Measurements from ENCODE around the gene RIT1.
"Not testable (repeated sequence)": the region's sequence is repeated elsewhere in the genome, so short reads cannot be mapped to it uniquely, and the experiment has no call there.

RIT1 gene

DNA sequence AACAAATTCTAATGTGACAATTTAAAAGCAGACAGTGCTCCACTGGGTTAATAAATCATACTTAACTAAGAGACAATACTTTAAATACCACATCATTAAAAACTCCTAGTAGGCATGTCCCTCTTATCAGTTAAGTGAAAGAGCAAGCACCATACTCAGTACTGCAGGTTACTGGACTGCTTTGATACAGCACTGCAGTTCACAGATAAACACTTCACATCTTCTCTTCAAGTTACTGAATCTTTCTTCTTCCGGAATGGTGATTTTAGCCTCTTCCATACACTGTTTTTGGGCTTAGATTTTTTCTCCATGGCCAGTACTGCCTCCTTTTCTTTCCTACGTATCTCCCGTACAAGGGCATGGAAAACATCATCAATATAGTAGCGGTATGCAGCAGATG lies 11.0 kb downstream of the RIT1 start:
- Histone ChIP-seq H3K36me3 (ENCODE audit: control insufficient read depth, insufficient read depth, low read length) (peaks cover 35% of the 10 kb centered on the region), H3K9me3 (ENCODE audit: control insufficient read depth, insufficient read depth, low read length) (no peaks in the 10 kb centered on the region), H3K27me3 (ENCODE audit: control insufficient read depth, insufficient read depth, low read length) (no peaks in the 10 kb centered on the region), H3K4me1 (ENCODE audit: control insufficient read depth, insufficient read depth, low read length) (no peaks in the 10 kb centered on the region), H3K9ac (ENCODE audit: low read depth, low read length) (no peak overlapping the region), H3K4me3 (ENCODE audit: low read depth, low read length) (no peak overlapping the region)

DNA sequence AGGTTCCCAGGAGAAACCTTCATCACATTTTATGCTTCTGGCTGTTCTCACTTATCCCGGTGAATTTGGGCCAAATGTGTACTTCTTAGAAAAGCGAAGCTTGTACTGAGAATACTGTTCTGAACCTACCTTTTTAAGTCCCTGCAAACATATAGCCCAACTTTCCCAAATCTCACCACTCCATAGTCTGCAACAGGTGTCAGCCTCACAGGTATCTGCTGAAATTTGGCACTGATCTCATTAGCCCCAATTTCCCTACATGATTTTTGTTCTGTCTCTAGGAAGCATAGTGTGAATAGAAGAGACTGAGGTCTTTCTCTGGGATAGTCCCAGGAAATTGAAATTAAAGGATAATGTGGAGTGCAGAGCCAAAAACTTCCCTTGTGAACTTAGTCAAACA lies 11.5 kb downstream of the RIT1 start:
- H3K4me1 ChIP-seq (ENCODE audit: control insufficient read depth, insufficient read depth, low read length), result no peaks in the 10 kb centered on the region
- H3K9ac ChIP-seq (ENCODE audit: low read depth, low read length), result no peak overlapping the region
- H3K36me3 ChIP-seq (ENCODE audit: control insufficient read depth, insufficient read depth, low read length), result peaks cover 32% of the 10 kb centered on the region
- no peaks in the 10 kb centered on the region for H3K27me3 ChIP-seq (ENCODE audit: control insufficient read depth, insufficient read depth, low read length)
- no peak overlapping the region for H3K4me3 ChIP-seq (ENCODE audit: low read depth, low read length)
- no peaks in the 10 kb centered on the region for H3K9me3 ChIP-seq (ENCODE audit: control insufficient read depth, insufficient read depth, low read length)

DNA sequence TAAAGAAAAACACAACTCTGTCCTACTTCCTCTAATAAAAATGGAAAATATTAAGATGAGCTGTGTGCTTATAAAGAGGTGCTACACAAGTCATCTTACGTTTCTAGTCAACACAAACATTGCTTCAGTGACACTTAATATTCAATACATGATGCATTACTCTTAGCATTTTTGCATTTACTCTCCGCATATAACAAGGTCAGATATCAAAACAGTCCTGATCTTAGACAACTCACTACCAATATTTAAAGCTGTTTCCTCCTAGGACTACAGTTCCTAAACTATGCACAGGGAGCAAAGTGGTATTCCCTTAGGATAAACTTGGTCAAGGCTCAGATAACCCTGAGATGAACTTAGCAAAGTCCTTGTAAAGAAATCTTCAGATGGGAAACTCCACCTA lies 12.3 kb downstream of the RIT1 start:
- no peaks in the 10 kb centered on the region for H3K4me1 ChIP-seq (ENCODE audit: control insufficient read depth, insufficient read depth, low read length)
- no peaks in the 10 kb centered on the region for H3K27me3 ChIP-seq (ENCODE audit: control insufficient read depth, insufficient read depth, low read length)
- no peak overlapping the region for H3K4me3 ChIP-seq (ENCODE audit: low read depth, low read length)
- H3K9me3 ChIP-seq (ENCODE audit: control insufficient read depth, insufficient read depth, low read length), result no peaks in the 10 kb centered on the region
- H3K36me3 ChIP-seq (ENCODE audit: control insufficient read depth, insufficient read depth, low read length), result peaks cover 24% of the 10 kb centered on the region
- H3K9ac ChIP-seq (ENCODE audit: low read depth, low read length), result no peak overlapping the region

DNA sequence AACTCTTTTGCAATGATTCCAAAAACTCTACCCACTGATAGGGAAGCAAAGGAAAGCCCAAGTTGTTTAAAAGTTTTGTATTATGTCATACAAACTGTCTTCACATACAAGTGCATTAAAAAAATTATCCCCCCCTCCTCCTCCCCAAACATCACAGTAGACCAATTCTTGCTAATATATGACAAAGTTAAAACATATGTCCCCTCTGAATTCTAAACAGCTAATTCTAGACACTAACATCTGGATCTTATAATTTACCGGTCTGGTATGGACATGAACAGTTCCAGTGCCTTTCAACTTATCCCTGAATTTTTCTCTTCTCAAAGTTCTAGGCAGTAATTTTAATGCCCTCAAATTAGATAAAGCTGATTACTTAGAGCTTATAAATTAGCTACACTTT lies 13.4 kb downstream of the RIT1 start:
- Histone ChIP-seq H3K9ac (ENCODE audit: low read depth, low read length) (no peak overlapping the region), H3K36me3 (ENCODE audit: control insufficient read depth, insufficient read depth, low read length) (peaks cover 22% of the 10 kb centered on the region), H3K4me1 (ENCODE audit: control insufficient read depth, insufficient read depth, low read length) (no peaks in the 10 kb centered on the region), H3K27me3 (ENCODE audit: control insufficient read depth, insufficient read depth, low read length) (no peaks in the 10 kb centered on the region), H3K4me3 (ENCODE audit: low read depth, low read length) (no peak overlapping the region), H3K9me3 (ENCODE audit: control insufficient read depth, insufficient read depth, low read length) (no peaks in the 10 kb centered on the region)

DNA sequence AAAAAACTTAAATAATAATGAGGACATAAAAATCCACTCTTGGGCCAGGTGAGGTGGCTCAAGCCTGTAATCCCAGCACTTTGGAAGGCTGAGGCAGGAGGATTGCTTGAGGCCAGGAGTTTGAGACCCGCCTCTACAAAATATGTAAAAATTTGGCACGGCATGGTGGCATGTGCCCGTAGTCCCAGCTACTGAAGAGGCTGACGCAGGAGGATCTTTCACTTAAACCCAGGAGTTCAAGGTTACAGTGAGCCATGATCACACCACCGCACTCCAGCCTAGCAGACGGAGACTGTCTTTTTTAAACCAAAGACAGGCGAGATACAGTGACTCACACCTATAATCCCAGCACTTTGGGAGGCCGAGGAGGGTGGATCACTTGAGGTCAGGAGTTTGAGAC lies 14.7 kb downstream of the RIT1 start:
- H3K27me3 ChIP-seq (ENCODE audit: control insufficient read depth, insufficient read depth, low read length); H3K4me3 ChIP-seq (ENCODE audit: low read depth, low read length); H3K9me3 ChIP-seq (ENCODE audit: control insufficient read depth, insufficient read depth, low read length); H3K4me1 ChIP-seq (ENCODE audit: control insufficient read depth, insufficient read depth, low read length); H3K9ac ChIP-seq (ENCODE audit: low read depth, low read length): not testable (repeated sequence)
- H3K36me3 ChIP-seq (ENCODE audit: control insufficient read depth, insufficient read depth, low read length), result peaks cover 21% of the 10 kb centered on the region

DNA sequence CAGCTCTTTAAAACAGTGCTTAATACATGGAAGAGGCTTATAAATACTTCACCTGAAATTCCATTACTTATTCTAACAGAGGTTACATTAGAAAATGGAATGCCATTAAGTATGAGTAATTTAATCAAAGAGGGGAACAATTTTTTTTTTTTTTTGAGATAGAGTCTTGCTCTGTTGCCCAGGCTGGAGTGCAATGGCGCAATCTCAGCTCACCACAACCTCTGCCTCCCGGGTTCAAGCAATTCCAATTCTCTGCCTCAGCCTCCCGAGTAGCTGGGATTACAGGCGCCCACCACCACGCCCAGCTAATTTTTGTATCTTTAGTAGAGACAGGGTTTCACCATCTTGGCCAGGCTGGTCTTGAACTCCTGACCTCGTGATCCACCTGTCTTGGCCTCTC lies 15.5 kb downstream of the RIT1 start:
- H3K27me3 ChIP-seq (ENCODE audit: control insufficient read depth, insufficient read depth, low read length); H3K9ac ChIP-seq (ENCODE audit: low read depth, low read length); H3K4me3 ChIP-seq (ENCODE audit: low read depth, low read length); H3K4me1 ChIP-seq (ENCODE audit: control insufficient read depth, insufficient read depth, low read length); H3K9me3 ChIP-seq (ENCODE audit: control insufficient read depth, insufficient read depth, low read length): not testable (repeated sequence)
- H3K36me3 ChIP-seq (ENCODE audit: control insufficient read depth, insufficient read depth, low read length), result peaks cover 16% of the 10 kb centered on the region

DNA sequence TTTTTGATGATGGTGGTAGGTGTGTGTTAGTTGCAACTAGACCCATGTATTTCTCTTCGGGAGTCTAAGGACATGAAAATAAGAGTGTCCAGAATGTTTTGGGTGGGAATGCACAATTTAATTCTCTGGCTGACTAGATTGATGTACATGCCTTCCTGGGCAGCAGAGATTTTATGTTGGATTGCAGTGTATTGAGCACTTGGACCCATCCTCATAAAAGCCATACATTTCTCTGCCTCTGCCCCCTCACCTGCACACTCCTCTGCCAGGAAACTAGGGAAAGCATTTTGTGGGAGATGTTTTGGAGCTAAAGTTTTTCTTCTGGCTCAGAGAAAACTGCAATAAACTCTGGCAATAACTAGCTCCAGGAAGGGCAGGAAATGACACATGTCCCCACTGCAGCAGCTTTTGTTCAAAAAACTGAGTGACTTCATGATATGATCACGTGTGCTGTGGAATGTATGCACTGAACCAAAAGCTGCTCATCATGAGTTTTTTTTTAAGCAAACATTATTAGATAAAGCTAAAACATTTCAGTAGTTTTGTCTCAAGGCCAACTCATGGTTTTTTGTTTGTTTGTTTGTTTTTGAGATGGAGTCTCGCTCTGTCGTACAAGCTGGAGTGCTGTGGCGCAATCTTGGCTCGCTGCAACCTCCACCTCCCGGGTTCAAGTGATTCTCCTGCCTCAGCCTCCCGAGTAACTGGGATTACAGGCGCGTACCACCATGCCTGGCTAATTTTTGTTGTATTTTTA lies 17.6 kb downstream of the RIT1 start:
- Histone ChIP-seq H3K9ac (ENCODE audit: low read depth, low read length) (no peak overlapping the region), H3K27me3 (ENCODE audit: control insufficient read depth, insufficient read depth, low read length) (no peaks in the 10 kb centered on the region), H3K4me1 (ENCODE audit: control insufficient read depth, insufficient read depth, low read length) (no peaks in the 10 kb centered on the region), H3K36me3 (ENCODE audit: control insufficient read depth, insufficient read depth, low read length) (peaks cover 1% of the 10 kb centered on the region), H3K9me3 (ENCODE audit: control insufficient read depth, insufficient read depth, low read length) (no peaks in the 10 kb centered on the region), H3K4me3 (ENCODE audit: low read depth, low read length) (no peak overlapping the region)

DNA sequence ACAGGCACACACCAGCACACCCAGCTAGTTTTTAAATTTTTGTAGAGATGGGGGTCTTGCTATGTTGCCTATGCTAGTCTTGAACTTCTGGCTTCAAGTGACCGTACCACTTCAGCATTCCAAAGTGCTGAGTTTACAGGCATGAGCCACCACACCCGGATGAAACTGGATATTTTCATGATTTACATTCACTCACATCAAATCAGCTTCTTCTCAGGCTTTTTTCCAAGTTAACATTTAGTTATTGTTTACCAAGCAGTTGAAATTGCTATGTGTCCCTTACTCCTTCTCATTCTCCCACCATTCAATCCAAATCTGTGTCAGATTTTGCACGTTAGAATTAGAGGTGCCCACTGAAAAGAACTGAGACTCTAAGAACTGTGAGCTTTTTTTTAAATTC lies 18.4 kb downstream of the RIT1 start:
- no peaks in the 10 kb centered on the region for H3K4me1 ChIP-seq (ENCODE audit: control insufficient read depth, insufficient read depth, low read length)
- H3K27me3 ChIP-seq (ENCODE audit: control insufficient read depth, insufficient read depth, low read length), result no peaks in the 10 kb centered on the region
- no peak overlapping the region for H3K4me3 ChIP-seq (ENCODE audit: low read depth, low read length)
- no peak overlapping the region for H3K9ac ChIP-seq (ENCODE audit: low read depth, low read length)
- H3K36me3 ChIP-seq (ENCODE audit: control insufficient read depth, insufficient read depth, low read length), result no peaks in the 10 kb centered on the region
- H3K9me3 ChIP-seq (ENCODE audit: control insufficient read depth, insufficient read depth, low read length), result no peaks in the 10 kb centered on the region

DNA sequence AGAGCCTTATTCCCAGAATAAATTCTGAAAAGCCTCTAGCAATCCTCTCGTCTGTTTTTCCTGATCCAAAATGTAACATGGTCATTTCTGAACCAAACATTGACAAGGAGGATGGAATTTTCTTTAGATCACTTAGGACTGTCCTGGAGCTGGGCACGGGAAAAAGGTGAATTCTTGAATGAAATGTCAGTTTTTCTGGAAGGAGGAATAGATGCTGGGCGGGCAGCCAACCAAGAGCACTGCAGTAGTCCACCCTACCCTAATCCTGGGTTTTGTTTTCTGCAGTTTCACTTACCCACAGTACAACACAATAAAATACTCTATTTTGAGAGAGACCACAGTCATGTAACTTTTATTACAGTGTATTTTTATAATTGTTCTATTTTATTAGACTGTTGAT lies 20.9 kb downstream of the RIT1 start:
- no peaks in the 10 kb centered on the region for H3K36me3 ChIP-seq (ENCODE audit: control insufficient read depth, insufficient read depth, low read length)

DNA sequence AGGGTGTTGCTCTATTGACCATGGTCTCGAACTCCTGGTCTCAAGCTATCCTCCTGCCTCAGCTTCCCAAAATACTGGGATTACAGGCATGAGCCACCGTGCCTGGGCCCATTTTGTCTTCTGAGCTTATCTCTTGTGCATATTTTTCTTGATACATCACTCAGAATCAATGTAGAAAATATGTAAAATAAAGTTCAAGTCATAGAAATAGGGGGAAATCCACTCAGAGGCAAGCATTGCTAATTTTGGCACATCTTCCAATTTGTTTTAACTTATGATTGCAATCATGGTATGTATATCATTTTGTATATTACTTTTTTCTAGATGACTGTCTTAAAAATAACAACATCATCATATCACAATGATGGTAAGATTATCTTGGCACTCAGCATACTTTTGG lies 21.6 kb downstream of the RIT1 start:
- H3K9ac ChIP-seq (ENCODE audit: low read depth, low read length), result no peak overlapping the region
- H3K27me3 ChIP-seq (ENCODE audit: control insufficient read depth, insufficient read depth, low read length), result no peaks in the 10 kb centered on the region
- H3K4me3 ChIP-seq (ENCODE audit: low read depth, low read length), result no peak overlapping the region

More for the DNA sequence above, 20.9 kb downstream of the RIT1 start:
- Histone ChIP-seq H3K4me1 (ENCODE audit: control insufficient read depth, insufficient read depth, low read length) (no peaks in the 10 kb centered on the region), H3K27me3 (ENCODE audit: control insufficient read depth, insufficient read depth, low read length) (no peaks in the 10 kb centered on the region), H3K4me3 (ENCODE audit: low read depth, low read length) (no peak overlapping the region), H3K9ac (ENCODE audit: low read depth, low read length) (no peak overlapping the region), H3K9me3 (ENCODE audit: control insufficient read depth, insufficient read depth, low read length) (no peaks in the 10 kb centered on the region)

DNA sequence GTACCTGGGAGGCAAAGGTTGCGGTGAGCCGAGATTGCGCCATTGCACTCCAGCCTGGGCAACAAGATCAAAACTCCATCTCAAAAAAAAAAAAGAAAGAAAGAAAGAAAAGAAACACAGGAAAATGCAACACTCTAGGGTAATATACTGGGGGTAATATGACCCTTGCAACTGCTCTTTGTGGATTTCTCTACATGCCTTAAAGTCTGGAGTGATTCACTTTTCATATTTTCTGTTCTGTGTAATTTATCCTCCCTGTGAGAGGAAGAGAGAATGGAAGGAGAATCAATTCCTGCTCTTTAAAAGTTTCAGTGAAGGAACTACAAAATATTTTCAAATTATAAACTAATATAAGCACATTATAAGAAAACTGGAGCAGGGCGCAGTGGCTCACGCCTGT lies 22.7 kb downstream of the RIT1 start:
- Histone ChIP-seq H3K4me1 (ENCODE audit: control insufficient read depth, insufficient read depth, low read length) (peaks cover 2% of the 10 kb centered on the region), H3K36me3 (ENCODE audit: control insufficient read depth, insufficient read depth, low read length) (no peaks in the 10 kb centered on the region), H3K27me3 (ENCODE audit: control insufficient read depth, insufficient read depth, low read length) (no peaks in the 10 kb centered on the region), H3K9me3 (ENCODE audit: control insufficient read depth, insufficient read depth, low read length) (no peaks in the 10 kb centered on the region), H3K9ac (ENCODE audit: low read depth, low read length) (no peak overlapping the region), H3K4me3 (ENCODE audit: low read depth, low read length) (no peak overlapping the region)

More for the DNA sequence above, 21.6 kb downstream of the RIT1 start:
- no peaks in the 10 kb centered on the region for H3K4me1 ChIP-seq (ENCODE audit: control insufficient read depth, insufficient read depth, low read length)
- no peaks in the 10 kb centered on the region for H3K36me3 ChIP-seq (ENCODE audit: control insufficient read depth, insufficient read depth, low read length)
- no peaks in the 10 kb centered on the region for H3K9me3 ChIP-seq (ENCODE audit: control insufficient read depth, insufficient read depth, low read length)

DNA sequence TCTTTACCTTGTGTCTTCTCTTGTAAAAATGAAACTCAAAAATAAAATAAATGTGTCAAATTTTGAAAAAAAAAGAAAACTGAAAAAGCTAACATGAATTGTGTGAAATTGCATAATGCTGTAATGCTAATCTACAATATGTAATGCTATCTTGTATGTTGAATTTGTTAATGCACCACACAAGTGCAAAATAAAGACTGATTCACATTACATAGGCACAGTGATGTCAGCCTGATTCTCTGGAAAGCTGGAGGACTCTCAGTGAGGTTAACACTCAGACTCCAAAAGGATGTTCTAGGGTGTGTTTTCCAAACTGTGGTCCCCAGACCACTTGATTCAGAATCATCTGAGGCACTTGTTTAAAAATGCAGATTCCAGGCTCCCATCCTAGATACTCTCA lies 26.2 kb downstream of the RIT1 start:
- Histone ChIP-seq H3K27me3 (ENCODE audit: control insufficient read depth, insufficient read depth, low read length) (no peaks in the 10 kb centered on the region), H3K36me3 (ENCODE audit: control insufficient read depth, insufficient read depth, low read length) (no peaks in the 10 kb centered on the region), H3K4me1 (ENCODE audit: control insufficient read depth, insufficient read depth, low read length) (peaks cover 2% of the 10 kb centered on the region), H3K9me3 (ENCODE audit: control insufficient read depth, insufficient read depth, low read length) (no peaks in the 10 kb centered on the region), H3K4me3 (ENCODE audit: low read depth, low read length) (no peak overlapping the region), H3K9ac (ENCODE audit: low read depth, low read length) (no peak overlapping the region)
